Posterior vena cava (tissue), 2 donors: Measurements from ENCODE around the gene TRMT10B. TPM values are rescaled to one million over a fixed set of nuclear protein-coding genes. Genes with fewer than 3 reads are reported as not detected.

Experiments
- total RNA-seq, 2 donors: library from RNA; stranded (reverse); fragmentation: NEBNext Ultra II Directional; extraction: Animal tissue kit (Norgen Biotek cat#: 25700); gene quantifications; one replicate each; pipeline ENCODE4 v1.2.1, GENCODE V29; 2021
- donor health status: DM: yes; HTN: yes; CAD: no.
- donor health status: DM: yes; HTN: yes; CAD: no.

Gene TRMT10B
- total RNA-seq, 2 donors from 2014 or later, result 7.4 to 9.9 TPM

Other genes starting within 250 kb of the TRMT10B start
- 1 to 10 TPM; 5.4 to 6.1 TPM for gene FBXO10, start 177.4 kb upstream of the TRMT10B start, total RNA-seq
- gene TOMM5, start 161.2 kb upstream of the TRMT10B start, total RNA-seq, result 10 to 100 TPM; 55.9 to 62.9 TPM
- gene FRMPD1, start 102.9 kb upstream of the TRMT10B start, total RNA-seq, result under 1 TPM in 1 of 2 donors, not detected in 1; 0.05 TPM
- gene EXOSC3, start 31.3 kb downstream of the TRMT10B start, total RNA-seq, result 10 to 100 TPM; 18.3 to 25.3 TPM
- gene DCAF10, start 47.0 kb downstream of the TRMT10B start, total RNA-seq, result 10 to 100 TPM; 23.2 to 27.7 TPM
- 10 to 100 TPM; 28.1 to 28.6 TPM for gene SLC25A51, start 150.3 kb downstream of the TRMT10B start, total RNA-seq